ENCODE results near the gene TCEA3.
"Not testable (repeated sequence)": the region's sequence is repeated elsewhere in the genome, so short reads cannot be mapped to it uniquely, and the experiment has no call there.

TCEA3 gene

DNA sequence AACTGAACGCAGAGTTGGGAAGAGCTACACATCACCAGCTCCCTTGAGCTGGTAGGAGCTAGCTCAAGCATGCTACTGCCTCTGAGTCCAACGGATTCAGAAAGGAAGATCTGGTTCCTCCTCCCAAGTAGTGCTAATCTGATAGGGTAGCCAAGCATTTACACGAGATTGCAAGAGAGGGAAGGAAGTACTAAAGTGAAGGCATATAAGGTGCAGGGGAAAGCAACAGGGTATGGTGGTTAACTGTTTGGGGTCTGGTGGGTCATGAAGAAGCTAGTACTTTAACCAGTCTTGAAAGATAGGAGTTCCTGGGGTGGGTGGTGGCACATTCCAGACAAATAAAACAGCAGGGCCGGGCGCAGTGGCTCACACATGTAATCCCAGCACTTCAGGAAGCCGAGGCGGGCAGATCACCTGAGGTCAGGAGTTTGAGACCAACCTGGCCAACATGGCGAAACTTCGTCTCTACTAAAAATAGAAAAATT, 34.7 kb downstream of the TCEA3 start:
- DNase-seq: no peak

- DNase-seq: no peak
Measured at GRCh38 chr1:23387494-23387893, 37.1 kb downstream of the TCEA3 start.

DNA sequence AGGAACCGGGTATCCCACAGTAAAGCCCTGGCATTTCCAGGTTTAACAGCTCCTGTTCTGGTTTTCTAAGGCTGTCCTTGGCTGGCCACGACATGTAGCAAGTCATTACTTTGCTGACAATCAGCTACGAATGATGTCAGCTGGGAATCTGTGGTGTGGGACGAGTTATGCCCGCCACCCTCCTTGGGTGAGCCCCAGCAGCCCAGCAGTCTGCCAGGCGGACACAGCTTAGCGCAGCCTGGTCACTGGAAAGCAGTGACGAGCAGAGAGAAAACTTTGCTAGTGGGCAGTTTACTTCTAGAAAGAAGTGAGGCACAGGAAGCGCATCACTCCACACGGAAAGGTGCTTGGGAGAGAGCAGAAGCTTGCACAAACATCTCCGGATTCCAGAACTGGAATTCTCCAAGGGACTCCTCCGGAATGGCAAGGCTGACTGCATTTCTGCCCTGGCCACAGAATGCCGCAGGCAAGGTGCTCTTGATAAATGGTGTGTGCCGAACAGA, 39.4 kb downstream of the TCEA3 start:
- DNase-seq: no peak

GRCh38 chr1:23384312-23385058, 40.1 kb downstream of the TCEA3 start:
- no peak for DNase-seq

DNA sequence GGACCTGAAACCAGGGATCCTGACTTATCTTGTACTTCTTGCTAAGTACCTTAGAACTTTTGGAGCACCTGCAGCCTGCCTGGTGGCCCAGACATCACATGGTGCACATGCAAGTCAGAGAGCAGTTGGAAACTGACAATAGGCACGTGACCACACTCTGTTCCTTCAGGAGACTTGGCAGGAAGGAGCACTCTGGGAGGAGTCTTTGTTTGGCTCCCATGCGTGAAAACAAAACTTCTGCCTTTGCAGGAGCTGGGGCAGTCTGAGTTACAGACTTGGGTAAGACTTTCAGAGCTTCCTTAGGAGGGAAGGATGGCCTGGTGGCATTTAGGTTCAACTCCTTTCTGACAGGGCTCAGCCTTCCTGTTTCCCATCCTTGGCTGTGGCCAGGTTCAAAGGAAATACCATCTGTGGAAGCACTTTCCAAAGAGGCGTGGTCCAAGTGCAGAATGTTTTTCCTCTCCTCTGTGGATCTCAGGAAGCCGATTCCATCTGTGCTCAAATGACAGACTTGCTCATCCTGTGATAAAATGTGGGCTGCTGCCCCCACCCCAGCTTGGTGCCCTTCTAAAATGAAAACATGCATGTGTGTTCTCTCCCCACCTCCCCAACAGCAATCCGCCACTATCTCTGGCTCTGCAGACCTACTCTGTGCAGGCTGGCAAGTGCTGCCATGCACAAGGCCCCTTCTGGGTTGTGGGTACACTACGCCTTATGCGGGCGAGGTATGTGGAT, 40.8 kb downstream of the TCEA3 start:
- DNase-seq: no peak

- DNase-seq: no peak
Measured at GRCh38 chr1:23381233-23381885, 43.2 kb downstream of the TCEA3 start.

DNA sequence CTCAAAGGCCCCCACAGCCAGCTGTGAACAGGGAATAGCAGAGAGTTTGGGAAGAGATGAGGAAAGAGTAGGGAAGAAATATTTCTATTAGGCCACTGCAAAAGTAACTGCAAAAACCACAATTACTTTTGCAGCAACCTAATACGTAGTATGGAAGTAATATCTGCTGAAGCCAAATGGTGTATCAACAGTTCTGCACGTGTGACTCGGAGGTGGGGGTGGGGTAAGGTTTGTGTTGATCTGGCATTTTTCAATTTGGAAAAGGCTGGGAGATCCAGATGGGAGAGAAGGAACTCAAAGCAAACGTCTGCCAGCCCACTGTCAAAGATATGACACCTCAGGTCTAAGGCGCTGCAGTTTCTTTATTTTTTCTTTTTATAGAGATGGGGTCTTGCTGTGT, 43.8 kb downstream of the TCEA3 start:
- no peak for DNase-seq

DNA sequence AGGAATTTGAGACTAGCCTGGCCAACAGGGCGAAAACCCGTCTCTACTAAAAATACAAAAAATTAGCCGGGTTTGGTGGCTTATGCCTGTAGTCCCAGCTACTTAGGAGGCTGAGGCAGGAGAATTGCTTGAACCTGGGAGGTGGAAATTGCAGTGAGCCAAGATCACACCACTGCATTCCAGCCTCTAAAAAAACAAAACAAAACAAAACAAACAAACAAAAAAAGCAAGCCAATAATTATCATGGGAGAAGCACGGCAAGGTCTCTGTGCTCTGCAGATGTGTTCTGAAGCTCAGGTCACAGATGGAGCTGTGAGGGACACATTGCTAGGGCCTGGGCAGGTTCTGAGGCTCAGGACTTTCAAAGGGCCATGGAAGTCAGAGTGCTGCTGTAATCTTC, 44.3 kb downstream of the TCEA3 start:
- DNase-seq: not testable (repeated sequence)

- no peak for DNase-seq
Measured at GRCh38 chr1:23376890-23377811, 47.4 kb downstream of the TCEA3 start.

GRCh38 chr1:23374079-23374735, 50.3 kb downstream of the TCEA3 start:
- not testable (repeated sequence) for DNase-seq

- DNase-seq: no peak
Measured at GRCh38 chr1:23371987-23372880, 52.3 kb downstream of the TCEA3 start.

GRCh38 chr1:23370709-23371584, 53.6 kb downstream of the TCEA3 start:
- no peak for DNase-seq

DNA sequence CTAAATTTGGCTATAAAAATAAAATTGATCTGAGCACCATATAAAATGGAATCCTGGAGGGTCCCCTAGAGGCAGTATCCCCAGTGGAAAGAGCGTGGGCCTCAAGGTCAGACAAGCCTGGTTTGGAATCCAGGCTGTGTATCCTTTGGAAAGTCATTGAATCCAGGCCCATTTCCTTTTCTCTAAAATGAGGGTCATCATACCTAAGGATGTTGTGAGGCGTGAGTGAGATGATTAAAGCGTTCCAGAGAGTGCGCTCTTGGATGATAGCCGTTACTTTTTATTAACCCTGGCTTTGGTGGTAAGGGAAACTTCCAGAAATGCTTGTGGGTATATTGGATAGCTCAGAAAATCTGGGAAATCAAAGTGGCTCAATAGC, 54.2 kb downstream of the TCEA3 start:
- DNase-seq: no peak

- DNase-seq: peak; percentile 23
Measured at GRCh38 chr1:23369335-23370013, 55.1 kb downstream of the TCEA3 start, which contains the start of gene ZNF436. Gene ZNF436, minus strand, starts transcription at chr1:23369836. Its CDS starts 1,831 bp downstream, at chr1:23368005.

DNA sequence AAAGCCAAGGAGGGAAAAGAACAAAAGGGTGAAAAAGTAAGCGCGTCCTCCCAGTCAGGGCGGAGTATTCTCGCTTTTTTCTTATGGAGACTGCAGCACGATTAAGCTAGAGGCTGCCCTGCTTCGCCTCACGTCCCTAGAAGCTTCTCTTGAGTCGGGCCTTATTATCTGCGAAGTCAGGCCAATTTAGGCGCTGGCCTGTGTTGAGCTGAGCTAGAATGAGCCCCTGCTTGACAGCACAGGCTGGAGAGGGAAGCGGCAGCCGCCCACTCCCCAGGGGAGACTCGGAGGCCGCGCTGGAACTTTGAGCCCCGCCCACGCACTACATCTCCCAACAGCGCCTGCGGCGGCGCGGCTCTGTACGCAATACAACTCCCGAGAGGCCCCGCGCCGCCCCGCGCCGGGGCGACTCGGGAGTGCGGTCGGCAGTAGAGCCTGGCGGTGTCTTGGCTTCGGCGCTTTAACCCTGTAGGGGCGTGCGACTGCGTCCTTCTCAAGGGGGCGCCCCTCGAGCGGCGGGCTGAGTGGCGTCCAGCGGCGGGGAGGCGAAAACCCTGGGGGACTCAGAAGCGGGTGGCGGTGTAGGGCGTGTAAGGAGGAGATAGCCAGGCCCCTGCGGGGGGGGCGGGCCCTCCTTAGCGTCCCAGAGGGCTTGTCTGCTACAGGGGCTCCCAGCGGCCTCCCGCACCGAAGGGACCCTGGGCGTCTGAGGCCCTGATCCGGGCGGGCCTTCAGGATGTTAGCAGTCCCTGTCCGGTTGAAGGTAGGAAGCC, 55.8 kb downstream of the TCEA3 start:
- DNase-seq: peak; percentile 83

- DNase-seq: peak; percentile 98
Measured at GRCh38 chr1:23367791-23368561, 56.6 kb downstream of the TCEA3 start.

- no peak for DNase-seq
Measured at GRCh38 chr1:23367451-23367790, 57.1 kb downstream of the TCEA3 start.
